Activated naive CD8-positive, alpha-beta T cell treated with anti-CD3 and anti-CD28 coated beads for 36 hours (primary cell): Measurements from ENCODE around the gene MNT. TPM values are rescaled to one million over a fixed set of nuclear protein-coding genes. Genes with fewer than 3 reads are reported as not detected.

Experiments used
- DNase-seq: peaks from one replicate; pipeline ENCODE4 v3.0.0; 2021
- H3K27ac Mint-ChIP-seq: one replicate; pipeline ENCODE4 v1.8.0; 2022; ENCODE audit warnings: mild to moderate bottlenecking, moderate library complexity, mixed read lengths
- H3K27me3 Mint-ChIP-seq: one replicate; pipeline ENCODE4 v1.8.0; 2022; ENCODE audit warnings: mild to moderate bottlenecking, mixed read lengths
- H3K36me3 Mint-ChIP-seq: one replicate; pipeline ENCODE4 v1.8.0; 2021; ENCODE audit warnings: mild to moderate bottlenecking, mixed read lengths
- H3K4me1 Mint-ChIP-seq: one replicate; pipeline ENCODE4 v1.8.0; 2021; ENCODE audit warnings: mixed read lengths
- H3K4me3 Mint-ChIP-seq: one replicate; pipeline ENCODE4 v1.8.0; 2022; ENCODE audit warnings: mild to moderate bottlenecking, moderate library complexity, mixed read lengths
- H3K9me3 Mint-ChIP-seq: one replicate; pipeline ENCODE4 v1.8.0; 2022; ENCODE audit warnings: mixed read lengths
- total RNA-seq, 2 experiments: library from RNA; stranded (reverse); gene quantifications; one replicate each; pipeline ENCODE4 v1.2.3, GENCODE V29; 2021

The MNT gene
- total RNA-seq, 2 experiments from 2014 or later, result 23.8 to 25.6 TPM

DNA sequence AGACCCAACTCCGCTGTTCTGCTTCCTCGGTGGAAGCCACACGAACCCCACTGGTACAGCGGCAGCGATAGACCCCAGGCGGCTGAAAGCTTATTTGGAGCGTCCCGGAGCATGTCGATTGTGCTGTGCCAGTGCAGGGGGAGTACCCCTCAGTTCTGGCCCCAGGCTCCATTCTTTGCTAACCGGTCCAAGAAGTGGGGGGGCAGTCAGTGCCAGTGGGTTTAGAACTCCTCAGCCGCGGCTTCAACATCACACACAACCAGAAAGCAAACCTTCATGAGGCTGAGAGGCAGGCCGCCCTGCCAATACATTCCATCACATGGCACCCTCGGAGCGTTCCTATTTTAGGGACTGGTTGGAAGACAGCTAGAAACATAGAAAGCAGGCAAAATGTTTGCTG, 1.7 kb upstream of the MNT start:
- H3K4me3 Mint-ChIP-seq, result peak overlapping the region; percentile 75
- no peaks in the 10 kb centered on the region for H3K36me3 Mint-ChIP-seq
- no peak for DNase-seq
- H3K27me3 Mint-ChIP-seq, result no peaks in the 10 kb centered on the region
- no peaks in the 10 kb centered on the region for H3K9me3 Mint-ChIP-seq
- peak overlapping the region; percentile 72 for H3K27ac Mint-ChIP-seq
- peaks cover 43% of the 10 kb centered on the region for H3K4me1 Mint-ChIP-seq

DNA sequence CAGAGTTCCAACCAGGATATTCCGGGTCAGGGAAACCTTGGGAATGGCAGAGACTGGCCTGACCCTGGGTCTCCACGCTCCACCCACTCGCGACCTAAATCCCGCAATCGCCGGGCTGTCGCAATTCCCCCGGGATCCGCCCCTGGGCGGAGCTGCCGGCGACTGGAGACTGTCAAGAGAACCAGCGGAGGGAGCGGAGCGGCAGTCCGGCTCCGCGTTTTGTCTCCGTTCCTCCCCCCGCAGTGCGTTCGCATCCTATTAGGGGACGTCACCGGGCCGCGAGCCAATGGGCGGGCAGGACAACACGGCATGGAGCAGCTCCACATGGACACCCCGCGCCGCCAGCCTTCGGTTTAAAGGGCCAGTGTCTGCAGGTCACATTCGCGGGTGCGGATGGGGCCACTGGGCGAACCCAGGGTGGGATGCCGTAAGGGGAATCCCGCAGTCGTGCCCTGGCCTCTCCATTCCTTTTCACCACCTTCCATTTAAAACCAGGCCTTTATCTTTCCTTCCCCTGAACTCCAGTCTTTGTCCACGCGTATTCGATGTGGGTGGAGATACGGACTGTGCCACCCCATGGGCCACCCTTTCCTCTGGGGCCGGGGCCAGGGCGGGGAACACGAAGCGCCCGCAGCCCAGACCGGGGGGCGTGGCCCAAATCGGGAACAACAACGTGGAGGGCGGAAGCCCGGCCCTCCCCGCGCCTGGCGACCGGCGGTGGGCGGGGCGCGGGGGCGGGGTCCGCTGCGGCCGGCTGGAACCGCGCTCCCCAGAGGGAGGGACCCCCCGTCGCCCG, 764 bp upstream of the MNT start:
- Mint-ChIP-seq H3K27me3 (no peaks in the 10 kb centered on the region), H3K36me3 (no peaks in the 10 kb centered on the region), H3K27ac (peak overlapping the region; percentile 99), H3K9me3 (no peaks in the 10 kb centered on the region), H3K4me3 (peak overlapping the region; percentile 99), H3K4me1 (peaks cover 47% of the 10 kb centered on the region)
- DNase-seq, result peak; percentile 99

DNA sequence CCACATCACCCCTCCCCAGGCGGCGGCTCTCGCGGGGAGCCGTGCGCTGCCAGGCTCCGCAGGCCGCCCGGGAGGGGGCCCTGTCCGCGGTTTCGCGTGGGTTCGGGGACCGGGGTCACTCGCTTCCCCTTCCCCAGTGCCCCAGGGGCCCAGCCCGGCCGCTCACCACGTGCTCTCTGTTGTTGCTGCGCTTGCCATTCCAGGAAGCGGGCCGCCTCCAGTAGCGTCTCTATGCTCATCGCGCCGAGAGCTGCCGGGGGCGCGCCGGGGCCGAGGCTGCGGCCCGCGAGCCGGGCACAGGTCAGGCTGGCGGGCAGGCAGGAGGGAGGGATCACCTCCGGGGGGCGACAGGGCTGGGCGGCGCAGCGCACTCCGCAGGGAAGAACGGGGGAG, 390 bp downstream of the MNT start:
- no peaks in the 10 kb centered on the region for H3K27me3 Mint-ChIP-seq
- peak overlapping the region; percentile 99 for H3K27ac Mint-ChIP-seq
- H3K4me3 Mint-ChIP-seq, result peak overlapping the region; percentile 99
- H3K36me3 Mint-ChIP-seq, result no peaks in the 10 kb centered on the region
- H3K9me3 Mint-ChIP-seq, result no peaks in the 10 kb centered on the region
- DNase-seq, result peak; percentile 77
- H3K4me1 Mint-ChIP-seq, result peaks cover 48% of the 10 kb centered on the region

DNA sequence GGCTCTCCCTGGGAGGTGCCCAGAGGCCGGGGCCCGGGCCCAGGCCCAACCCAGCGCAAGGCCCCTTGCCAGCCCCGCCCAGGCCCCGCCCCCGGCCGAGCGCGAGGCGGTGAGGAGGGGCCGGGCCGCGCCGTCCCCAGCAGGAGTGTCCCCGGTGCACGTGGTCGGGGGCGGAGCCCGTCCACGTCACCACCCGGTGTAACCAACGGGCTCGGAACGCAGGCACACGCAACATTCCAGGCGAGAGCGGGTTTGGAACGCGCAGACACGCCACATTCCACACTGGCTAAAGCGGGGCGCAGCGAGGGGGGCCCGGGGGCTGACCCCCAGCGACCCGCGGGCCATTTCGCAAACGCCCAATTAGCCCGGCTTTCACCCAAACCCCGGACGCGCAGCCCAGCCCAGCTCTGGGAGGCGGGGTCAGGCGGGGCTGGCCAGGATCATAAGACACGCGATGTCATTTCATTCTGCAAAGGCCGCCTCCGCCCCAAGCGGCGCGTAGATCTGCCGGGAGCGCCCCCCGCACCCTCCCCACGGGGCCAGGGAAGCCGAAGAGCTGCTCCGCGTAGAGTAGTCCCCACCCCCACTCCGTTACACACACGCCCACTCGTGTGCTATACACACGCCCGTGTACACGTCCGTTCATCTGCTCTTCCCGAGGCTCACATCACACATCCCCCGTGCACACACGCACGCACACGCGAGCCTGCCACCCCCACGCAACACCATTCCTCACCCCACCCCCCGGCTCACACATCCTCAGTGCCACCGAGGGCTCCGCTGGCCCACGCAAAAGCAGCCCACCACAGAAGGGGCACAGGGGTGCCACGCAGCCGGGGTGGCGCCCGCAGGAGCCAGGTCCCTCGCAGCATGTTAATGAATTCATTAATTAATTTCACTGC, 1.0 kb downstream of the MNT start:
- Mint-ChIP-seq H3K27ac (peak overlapping the region; percentile 99), H3K4me3 (peak overlapping the region; percentile 99), H3K9me3 (no peaks in the 10 kb centered on the region), H3K27me3 (no peaks in the 10 kb centered on the region), H3K36me3 (peaks cover under 1% of the 10 kb centered on the region), H3K4me1 (peaks cover 45% of the 10 kb centered on the region)
- DNase-seq, result peak; percentile 96

DNA sequence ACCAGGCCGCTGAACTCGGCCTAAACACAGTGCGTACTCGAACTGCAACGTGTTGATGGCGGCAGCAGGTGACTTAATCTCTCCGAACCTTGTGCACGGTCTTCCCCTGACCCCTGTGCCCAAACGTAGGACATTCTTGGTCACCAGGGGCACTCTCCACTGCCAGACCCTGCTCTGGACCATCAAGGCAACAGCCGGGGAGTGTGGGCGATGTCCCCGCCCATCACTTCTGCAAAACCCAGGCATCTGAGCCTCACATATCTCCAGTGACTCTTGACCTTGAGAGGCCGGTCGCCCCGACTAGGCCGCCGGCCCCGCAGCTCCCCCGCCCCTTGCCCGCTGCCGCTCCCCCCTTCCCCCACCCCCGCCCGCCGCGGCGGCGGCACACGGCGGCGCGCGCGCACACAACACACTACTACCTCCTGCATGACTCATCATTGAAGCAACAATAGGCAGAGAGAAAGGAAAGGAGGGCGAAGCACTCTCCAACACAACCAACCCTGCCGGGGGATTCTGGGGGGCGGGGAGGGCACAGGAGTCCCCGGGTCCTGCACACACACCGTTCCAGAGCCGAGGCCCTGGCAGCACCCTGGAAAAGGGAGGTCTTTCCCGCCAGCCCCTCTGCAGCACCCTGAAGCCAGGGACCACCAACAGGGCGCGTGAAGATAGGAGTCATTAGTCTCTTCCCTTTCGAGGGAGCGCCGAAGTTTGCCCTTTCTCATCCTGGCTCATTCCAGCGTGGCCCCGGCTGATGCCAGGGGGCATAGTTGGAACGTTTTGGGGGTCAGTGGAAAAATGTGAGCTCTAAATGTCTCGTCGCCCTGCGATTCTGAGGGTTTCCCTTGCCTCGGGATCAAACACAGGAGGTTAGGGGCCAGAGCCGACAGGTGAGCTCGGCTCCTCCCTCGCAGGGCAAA, 1.9 kb downstream of the MNT start:
- H3K4me3 Mint-ChIP-seq, result peak overlapping the region; percentile 99
- no peaks in the 10 kb centered on the region for H3K27me3 Mint-ChIP-seq
- H3K4me1 Mint-ChIP-seq, result peaks cover 48% of the 10 kb centered on the region
- peaks cover 4% of the 10 kb centered on the region for H3K36me3 Mint-ChIP-seq
- peak overlapping the region; percentile 99 for H3K27ac Mint-ChIP-seq
- DNase-seq, result peak; percentile 67
- no peaks in the 10 kb centered on the region for H3K9me3 Mint-ChIP-seq

DNA sequence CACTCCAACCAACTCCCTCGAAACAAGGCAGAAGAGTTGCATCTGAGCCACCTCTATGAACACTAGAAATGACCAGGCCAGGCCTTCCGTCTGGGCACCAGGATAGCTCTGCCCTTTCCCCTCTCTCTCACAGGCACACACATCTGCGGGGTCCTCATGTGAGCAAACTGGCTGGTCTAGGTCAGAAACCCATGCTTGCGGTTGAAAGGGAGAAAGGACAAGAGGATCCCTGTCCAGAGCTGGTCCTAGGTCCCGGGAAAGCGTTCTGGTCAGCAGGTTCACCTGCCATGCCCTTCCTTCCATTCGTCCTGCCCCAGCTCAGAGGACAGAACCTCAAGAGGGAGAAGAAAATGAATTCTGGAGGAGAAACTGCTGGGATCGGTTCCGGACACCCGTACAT, 2.7 kb downstream of the MNT start:
- H3K27ac Mint-ChIP-seq, result peak overlapping the region; percentile 99
- peaks cover 4% of the 10 kb centered on the region for H3K36me3 Mint-ChIP-seq
- H3K9me3 Mint-ChIP-seq, result no peaks in the 10 kb centered on the region
- peaks cover 48% of the 10 kb centered on the region for H3K4me1 Mint-ChIP-seq
- H3K4me3 Mint-ChIP-seq, result peak overlapping the region; percentile 99
- DNase-seq, result no peak
- no peaks in the 10 kb centered on the region for H3K27me3 Mint-ChIP-seq

DNA sequence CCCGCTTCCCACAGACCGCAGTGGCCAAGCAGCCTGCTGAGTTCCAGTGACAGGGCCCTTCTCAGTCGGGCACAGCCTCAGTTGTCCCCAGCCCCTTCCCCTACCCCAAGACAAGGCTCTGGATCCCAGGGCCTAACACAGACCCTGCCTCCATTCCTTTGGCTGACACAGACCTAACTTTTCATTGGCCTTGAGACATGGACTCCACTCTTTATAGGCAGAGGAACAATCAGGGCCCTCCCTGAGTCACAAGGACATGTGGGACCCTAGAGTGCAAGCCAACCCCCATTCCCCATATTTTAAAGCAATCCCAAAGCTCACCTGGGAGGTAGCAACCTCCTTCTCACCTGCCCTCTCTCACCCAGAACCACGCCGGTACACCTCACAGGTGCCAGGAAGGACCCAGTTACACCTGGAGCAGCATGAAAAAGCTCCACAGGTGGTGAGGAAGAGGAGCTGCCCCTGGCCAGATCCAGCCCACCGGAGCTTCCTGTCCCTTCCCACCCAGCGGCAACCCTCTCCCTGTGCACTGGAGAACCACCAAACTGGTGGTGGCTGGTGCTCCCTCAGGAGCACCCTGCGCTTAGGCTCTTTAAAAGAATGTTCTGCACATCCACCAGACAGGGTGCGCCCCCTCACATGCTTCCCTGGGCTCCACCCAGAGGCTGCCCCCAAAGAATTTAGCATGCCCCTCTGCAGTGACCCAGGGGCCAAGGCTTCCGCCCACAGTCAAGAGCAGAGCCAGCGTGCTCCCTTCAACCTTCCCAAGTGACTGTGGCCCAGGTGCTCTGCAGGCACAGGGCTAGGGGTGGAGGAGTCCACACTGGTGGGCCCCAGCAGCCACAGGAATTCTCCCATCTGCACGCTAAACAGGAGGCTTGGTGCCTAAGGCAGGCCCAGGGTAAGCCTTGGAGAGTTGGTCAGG, 3.4 kb downstream of the MNT start:
- H3K27ac Mint-ChIP-seq, result peak overlapping the region; percentile 75
- H3K4me3 Mint-ChIP-seq, result peak overlapping the region; percentile 99
- no peaks in the 10 kb centered on the region for H3K9me3 Mint-ChIP-seq

DNA sequence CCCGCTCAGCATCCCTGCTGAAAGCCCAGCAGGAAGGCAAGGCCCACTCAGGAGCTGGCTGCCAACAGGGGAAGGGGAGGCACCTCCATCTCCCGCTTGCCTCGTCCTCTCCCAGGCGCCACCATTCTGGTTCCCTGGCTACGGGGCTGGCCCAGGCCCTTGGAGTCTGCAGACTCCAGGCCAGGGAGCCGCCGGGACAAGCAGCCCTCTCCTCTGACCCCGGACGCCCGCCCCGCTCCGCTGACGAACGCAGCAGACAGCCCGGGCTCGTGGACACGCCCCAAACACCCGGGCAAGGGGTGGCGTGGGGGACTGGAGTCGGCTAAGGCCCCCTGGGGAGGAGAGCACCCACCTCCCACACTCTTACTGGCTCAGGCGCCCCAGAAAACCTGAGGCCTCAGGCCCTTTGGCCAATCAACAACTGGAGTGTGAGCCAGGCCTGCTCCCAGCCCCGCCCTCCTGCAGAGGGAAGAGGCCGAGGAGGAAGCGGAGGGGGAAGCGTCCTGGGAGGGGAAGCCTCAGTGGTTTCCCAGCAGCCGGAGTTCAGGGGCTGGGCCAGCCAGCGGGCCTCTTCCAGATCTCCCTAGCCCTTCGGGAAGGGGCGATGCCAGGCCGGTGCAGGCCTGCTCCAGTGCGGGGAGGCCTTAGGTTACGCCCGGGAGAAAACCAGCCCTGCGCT, 4.2 kb downstream of the MNT start:
- DNase-seq, result peak; percentile 80
- peaks cover 11% of the 10 kb centered on the region for H3K36me3 Mint-ChIP-seq
- H3K4me1 Mint-ChIP-seq, result peaks cover 44% of the 10 kb centered on the region
- H3K4me3 Mint-ChIP-seq, result peak overlapping the region; percentile 63
- H3K27ac Mint-ChIP-seq, result peak overlapping the region; percentile 75
- H3K9me3 Mint-ChIP-seq, result no peaks in the 10 kb centered on the region
- no peaks in the 10 kb centered on the region for H3K27me3 Mint-ChIP-seq

More for the DNA sequence above, 3.4 kb downstream of the MNT start:
- Mint-ChIP-seq H3K36me3 (peaks cover 4% of the 10 kb centered on the region), H3K27me3 (no peaks in the 10 kb centered on the region), H3K4me1 (peaks cover 43% of the 10 kb centered on the region)
- no peak for DNase-seq

DNA sequence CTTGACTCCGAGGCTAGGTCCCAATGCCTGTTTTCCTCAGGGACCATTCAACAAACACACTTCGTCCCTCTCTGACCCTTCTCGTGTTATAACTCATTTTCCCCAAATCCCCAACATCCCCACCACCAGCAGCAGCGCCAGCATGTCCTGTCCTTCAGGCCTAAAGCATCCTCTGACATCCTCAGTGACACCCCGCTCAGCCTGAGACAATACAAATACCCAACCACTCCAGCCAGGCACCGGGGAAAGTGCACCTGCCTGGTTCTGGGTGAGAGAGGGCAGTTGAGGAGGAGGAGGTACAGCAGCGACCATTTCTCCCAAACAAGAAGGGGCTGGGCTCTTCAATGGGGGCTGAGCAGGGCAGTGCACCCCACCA, 4.7 kb downstream of the MNT start:
- peaks cover 16% of the 10 kb centered on the region for H3K36me3 Mint-ChIP-seq
- no peak for DNase-seq
- H3K4me3 Mint-ChIP-seq, result peak overlapping the region; percentile 30
- no peak overlapping the region for H3K27ac Mint-ChIP-seq
- no peaks in the 10 kb centered on the region for H3K9me3 Mint-ChIP-seq
- peaks cover 48% of the 10 kb centered on the region for H3K4me1 Mint-ChIP-seq
- no peaks in the 10 kb centered on the region for H3K27me3 Mint-ChIP-seq

DNA sequence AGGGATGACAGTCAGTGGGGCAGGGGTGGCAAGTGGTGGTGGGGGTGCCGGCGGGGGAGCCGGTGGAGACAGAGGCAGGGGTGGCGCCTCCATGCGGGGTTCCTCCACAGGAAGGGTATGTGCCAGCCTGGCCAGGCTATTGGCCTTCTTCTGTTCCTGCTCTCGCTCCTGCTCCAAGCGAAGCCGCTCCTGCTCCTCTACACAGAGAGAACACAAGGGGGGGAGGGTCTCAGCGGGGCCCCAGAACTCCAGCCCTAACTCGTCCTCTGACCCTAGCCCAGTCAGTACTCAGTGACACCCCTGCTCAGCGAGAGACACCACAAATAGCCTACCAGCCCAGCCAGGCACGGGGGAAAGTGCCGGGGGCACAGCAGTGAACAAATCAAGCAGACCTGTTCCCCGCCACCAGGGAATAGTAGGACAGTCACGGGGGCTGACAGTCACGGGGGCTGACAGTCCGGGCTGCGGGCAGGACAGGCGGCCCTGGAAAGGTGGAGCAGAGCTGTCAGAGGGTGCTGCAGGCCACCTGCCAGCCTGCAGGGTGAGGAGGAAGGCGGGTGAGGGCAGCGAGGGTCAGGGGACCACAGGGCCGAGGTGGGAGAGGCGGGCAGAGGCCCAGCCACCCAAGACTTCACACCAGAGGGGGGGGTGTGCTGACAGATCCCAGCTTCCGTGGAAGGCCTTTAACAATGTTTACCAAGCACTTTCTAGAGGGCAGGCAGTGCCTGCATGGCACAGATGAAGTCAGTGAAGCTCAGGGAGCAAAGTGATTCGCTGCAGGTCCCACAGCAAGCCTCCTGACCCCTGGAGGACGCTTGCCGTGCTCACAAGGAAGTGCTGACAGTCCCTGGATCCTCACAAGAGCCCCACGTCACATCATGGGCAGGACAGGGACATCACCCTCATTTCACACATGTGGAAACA, 5.3 kb downstream of the MNT start:
- H3K27ac Mint-ChIP-seq, result no peak overlapping the region
- no peaks in the 10 kb centered on the region for H3K9me3 Mint-ChIP-seq
- DNase-seq, result no peak
- H3K4me3 Mint-ChIP-seq, result peak overlapping the region; percentile 30
- no peaks in the 10 kb centered on the region for H3K27me3 Mint-ChIP-seq
- H3K4me1 Mint-ChIP-seq, result peaks cover 52% of the 10 kb centered on the region
- H3K36me3 Mint-ChIP-seq, result peaks cover 16% of the 10 kb centered on the region

DNA sequence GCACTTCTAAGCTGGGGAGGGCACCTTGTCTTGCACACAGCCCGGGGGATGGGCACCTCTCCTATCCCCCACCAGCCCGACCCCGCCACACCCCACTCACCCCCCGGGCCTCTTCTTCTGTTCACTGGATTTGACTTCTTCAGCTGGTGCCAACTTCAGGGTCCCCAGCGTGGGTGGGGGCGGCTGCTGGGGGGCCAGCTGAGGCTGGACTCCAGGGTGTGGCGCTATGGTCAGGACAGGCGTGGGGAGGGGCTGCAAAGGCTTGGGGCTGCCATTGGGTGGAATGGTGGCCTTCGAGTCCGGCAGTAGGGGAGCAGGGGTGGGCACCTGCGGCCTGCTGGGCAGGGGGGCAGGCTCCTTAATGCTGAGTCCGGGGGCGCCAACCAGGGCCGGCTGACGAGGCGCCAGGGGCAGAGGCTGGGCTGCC, 6.1 kb downstream of the MNT start:
- peaks cover 59% of the 10 kb centered on the region for H3K4me1 Mint-ChIP-seq
- H3K27me3 Mint-ChIP-seq, result no peaks in the 10 kb centered on the region
- peak overlapping the region; percentile 45 for H3K4me3 Mint-ChIP-seq
- H3K9me3 Mint-ChIP-seq, result no peaks in the 10 kb centered on the region
- DNase-seq, result no peak
- peaks cover 16% of the 10 kb centered on the region for H3K36me3 Mint-ChIP-seq
- no peak overlapping the region for H3K27ac Mint-ChIP-seq

DNA sequence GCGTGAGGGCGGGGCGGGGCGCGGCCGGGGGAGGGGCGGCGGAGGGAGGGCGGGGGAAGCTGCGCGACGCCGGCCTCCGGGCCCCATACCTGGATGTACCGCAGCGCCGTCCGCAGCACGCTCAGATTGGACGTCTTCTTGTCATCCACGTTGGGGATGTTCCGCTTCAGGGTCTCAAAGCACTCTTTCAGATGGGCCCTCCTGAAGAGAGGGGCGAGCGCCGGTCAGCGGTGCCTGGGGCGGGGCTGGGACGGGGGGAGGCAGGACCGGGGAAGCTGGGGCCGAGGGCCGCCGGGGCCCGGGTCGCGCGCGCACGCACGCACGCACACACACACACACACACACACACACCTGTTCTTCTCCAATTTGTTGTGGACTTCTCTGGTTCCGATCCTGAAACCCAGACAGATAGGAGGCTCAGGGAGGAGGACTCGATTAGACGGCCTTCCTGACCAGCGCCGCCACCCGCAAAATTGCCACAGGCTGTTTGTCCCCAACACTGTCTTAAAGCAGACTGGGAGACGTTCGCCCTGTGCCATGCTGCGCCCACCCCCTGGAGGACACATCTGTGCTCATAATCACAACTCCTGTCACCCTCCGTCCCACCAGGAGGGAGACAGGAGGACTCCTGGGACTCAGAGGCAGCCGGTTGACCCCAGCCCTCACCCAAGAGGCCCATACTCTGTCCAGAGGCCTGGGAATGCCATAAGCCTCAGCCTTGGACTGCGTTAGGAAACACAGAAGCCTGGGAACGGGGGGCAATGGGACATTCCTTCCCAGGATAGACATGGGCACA, 6.7 kb downstream of the MNT start:
- Mint-ChIP-seq H3K4me3 (peak overlapping the region; percentile 83), H3K36me3 (peaks cover 16% of the 10 kb centered on the region), H3K9me3 (no peaks in the 10 kb centered on the region), H3K27me3 (no peaks in the 10 kb centered on the region), H3K27ac (peak overlapping the region; percentile 89), H3K4me1 (peaks cover 61% of the 10 kb centered on the region)
- no peak for DNase-seq
